Type B pancreatic cell (in vitro differentiated cells): ENCODE data around the gene TMEM229A. TPM values are rescaled to one million over a fixed set of nuclear protein-coding genes. Genes with fewer than 3 reads are reported as not detected.
A peak's percentile ranks its signal among the peaks of the same experiment; 100 is the strongest.
"Not testable (repeated sequence)": the region's sequence is repeated elsewhere in the genome, so short reads cannot be mapped to it uniquely, and the experiment has no call there.

ENCODE experiments used
- DNase-seq: peaks from one replicate; pipeline ENCODE4 v3.0.0; 2021; ENCODE audit warnings: mixed read lengths; ENCODE audit not compliant: unreplicated experiment; ENCODE audit errors: extremely low spot score
- H3K27ac Mint-ChIP-seq: 2 replicates; pipeline ENCODE4 v1.8.0; 2021; ENCODE audit warnings: mild to moderate bottlenecking, mixed read lengths
- H3K27me3 Mint-ChIP-seq: 2 replicates; pipeline ENCODE4 v1.8.0; 2021; ENCODE audit warnings: mixed read lengths
- H3K36me3 Mint-ChIP-seq: 2 replicates; pipeline ENCODE4 v1.8.0; 2021; ENCODE audit warnings: mixed read lengths
- H3K4me1 Mint-ChIP-seq: one replicate; pipeline ENCODE4 v1.8.0; 2021; ENCODE audit warnings: mixed read lengths; ENCODE audit not compliant: unreplicated experiment
- H3K4me3 Mint-ChIP-seq: 2 replicates; pipeline ENCODE4 v1.8.0; 2021; ENCODE audit warnings: mild to moderate bottlenecking, mixed read lengths
- H3K9me3 Mint-ChIP-seq: 2 replicates; pipeline ENCODE4 v1.8.0; 2021; ENCODE audit warnings: mixed read lengths
- CTCF ChIP-seq: fragments of 200-600 bp; sonication (generic); conservative IDR thresholded peaks from 2 replicates; pipeline ENCODE4 v1.5.0; 2021; ENCODE audit warnings: antibody characterized with exemption, mild to moderate bottlenecking
- total RNA-seq: library from RNA; stranded (reverse); gene quantifications from 2 replicates; pipeline ENCODE4 v1.2.1, GENCODE V29; 2021; ENCODE audit warnings: low replicate concordance

Gene TMEM229A
- total RNA-seq, 1 donor from 2014 or later = 0.19 TPM

- Mint-ChIP-seq H3K4me3 (peak overlapping the region; percentile 95), H3K36me3 (no peaks in the 10 kb centered on the region), H3K27ac (no peak overlapping the region), H3K9me3 (no peaks in the 10 kb centered on the region), H3K27me3 (peaks cover 68% of the 10 kb centered on the region), H3K4me1 (no peaks in the 10 kb centered on the region)
- TF ChIP-seq CTCF = no peak
- no peak for DNase-seq
Measured at GRCh38 chr7:124031919-124032318, 948 bp downstream of the TMEM229A start.

DNA sequence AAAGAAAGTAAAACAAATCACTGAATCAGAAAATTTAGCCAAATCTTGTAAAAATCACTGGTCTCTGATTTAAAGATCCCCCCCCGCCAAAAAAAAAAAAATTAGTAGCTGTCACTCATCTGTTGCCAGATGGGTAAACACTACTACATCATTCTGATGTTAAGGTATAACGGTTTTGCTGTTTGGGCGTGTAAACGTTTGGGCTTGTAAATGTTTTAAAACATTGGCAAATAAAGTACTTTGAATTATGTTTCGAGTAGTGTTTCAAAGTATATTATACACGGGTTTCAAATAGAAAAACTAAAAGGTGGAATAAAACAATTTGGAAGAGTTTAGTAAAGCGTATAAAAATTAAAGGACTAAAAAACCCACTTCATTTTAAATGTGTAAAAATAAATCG lies 1.5 kb downstream of the TMEM229A start:
- no peaks in the 10 kb centered on the region for H3K9me3 Mint-ChIP-seq

GRCh38 chr7:124030964-124031363 lies 1.9 kb downstream of the TMEM229A start:
- peaks cover 59% of the 10 kb centered on the region for H3K27me3 Mint-ChIP-seq
- H3K4me1 Mint-ChIP-seq = no peaks in the 10 kb centered on the region

More for the DNA sequence above, 1.5 kb downstream of the TMEM229A start:
- DNase-seq = no peak
- H3K36me3 Mint-ChIP-seq = no peaks in the 10 kb centered on the region
- peaks cover 63% of the 10 kb centered on the region for H3K27me3 Mint-ChIP-seq
- H3K27ac Mint-ChIP-seq = no peak overlapping the region
- H3K4me3 Mint-ChIP-seq = peak overlapping the region; percentile 95
- no peak for TF ChIP-seq CTCF
- no peaks in the 10 kb centered on the region for H3K4me1 Mint-ChIP-seq

GRCh38 chr7:124029396-124030188 lies 3.3 kb downstream of the TMEM229A start:
- no peaks in the 10 kb centered on the region for H3K9me3 Mint-ChIP-seq
- H3K4me1 Mint-ChIP-seq = no peaks in the 10 kb centered on the region
- H3K36me3 Mint-ChIP-seq = no peaks in the 10 kb centered on the region
- no peak for TF ChIP-seq CTCF
- no peak for DNase-seq
- peaks cover 47% of the 10 kb centered on the region for H3K27me3 Mint-ChIP-seq
- H3K27ac Mint-ChIP-seq = no peak overlapping the region
- H3K4me3 Mint-ChIP-seq = no peak overlapping the region

More at GRCh38 chr7:124030964-124031363, 1.9 kb downstream of the TMEM229A start:
- no peaks in the 10 kb centered on the region for H3K36me3 Mint-ChIP-seq
- no peak overlapping the region for H3K27ac Mint-ChIP-seq
- peak overlapping the region; percentile 16 for H3K4me3 Mint-ChIP-seq
- no peak for DNase-seq
- no peak for TF ChIP-seq CTCF
- H3K9me3 Mint-ChIP-seq = no peaks in the 10 kb centered on the region

DNA sequence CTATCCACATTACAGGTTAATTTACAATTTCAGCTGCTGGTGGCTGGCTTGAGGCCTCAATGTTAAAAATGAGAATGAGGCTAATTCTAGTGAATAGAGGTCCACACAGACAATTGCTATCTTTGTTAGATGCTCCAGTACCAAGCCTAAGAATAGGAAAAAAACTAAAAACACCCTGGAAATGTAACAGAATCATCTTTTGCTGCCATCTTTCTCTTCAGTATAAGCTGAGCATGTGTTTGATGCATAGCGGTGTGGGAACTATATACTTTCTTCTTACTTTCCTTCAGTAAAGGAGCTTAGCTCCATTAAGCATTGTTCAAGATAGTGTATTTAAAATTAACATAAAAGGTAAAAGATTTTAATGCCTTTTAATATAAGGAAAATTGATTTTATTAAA lies 5.6 kb downstream of the TMEM229A start:
- Mint-ChIP-seq H3K36me3 (no peaks in the 10 kb centered on the region), H3K9me3 (no peaks in the 10 kb centered on the region), H3K4me3 (no peak overlapping the region), H3K27ac (no peak overlapping the region), H3K4me1 (no peaks in the 10 kb centered on the region), H3K27me3 (peaks cover 37% of the 10 kb centered on the region)
- no peak for TF ChIP-seq CTCF
- DNase-seq = no peak

- H3K4me3 Mint-ChIP-seq, H3K9me3 Mint-ChIP-seq, H3K4me1 Mint-ChIP-seq, H3K27ac Mint-ChIP-seq, H3K36me3 Mint-ChIP-seq, H3K27me3 Mint-ChIP-seq, DNase-seq: not testable (repeated sequence)
Measured at GRCh38 chr7:124024329-124024728, 8.5 kb downstream of the TMEM229A start.
